GM21723 (cell line): ENCODE results near the gene AQP2.
"Not testable (repeated sequence)": the region's sequence is repeated elsewhere in the genome, so short reads cannot be mapped to it uniquely, and the experiment has no call there.

Experiments used
- ATAC-seq: cut with Tn5 transposase; IDR thresholded peaks from one replicate; pipeline ENCODE4 v1.9.1; 2021; ENCODE audit warnings: mild to moderate bottlenecking, moderate library complexity; ENCODE audit not compliant: unreplicated experiment

Gene AQP2

DNA sequence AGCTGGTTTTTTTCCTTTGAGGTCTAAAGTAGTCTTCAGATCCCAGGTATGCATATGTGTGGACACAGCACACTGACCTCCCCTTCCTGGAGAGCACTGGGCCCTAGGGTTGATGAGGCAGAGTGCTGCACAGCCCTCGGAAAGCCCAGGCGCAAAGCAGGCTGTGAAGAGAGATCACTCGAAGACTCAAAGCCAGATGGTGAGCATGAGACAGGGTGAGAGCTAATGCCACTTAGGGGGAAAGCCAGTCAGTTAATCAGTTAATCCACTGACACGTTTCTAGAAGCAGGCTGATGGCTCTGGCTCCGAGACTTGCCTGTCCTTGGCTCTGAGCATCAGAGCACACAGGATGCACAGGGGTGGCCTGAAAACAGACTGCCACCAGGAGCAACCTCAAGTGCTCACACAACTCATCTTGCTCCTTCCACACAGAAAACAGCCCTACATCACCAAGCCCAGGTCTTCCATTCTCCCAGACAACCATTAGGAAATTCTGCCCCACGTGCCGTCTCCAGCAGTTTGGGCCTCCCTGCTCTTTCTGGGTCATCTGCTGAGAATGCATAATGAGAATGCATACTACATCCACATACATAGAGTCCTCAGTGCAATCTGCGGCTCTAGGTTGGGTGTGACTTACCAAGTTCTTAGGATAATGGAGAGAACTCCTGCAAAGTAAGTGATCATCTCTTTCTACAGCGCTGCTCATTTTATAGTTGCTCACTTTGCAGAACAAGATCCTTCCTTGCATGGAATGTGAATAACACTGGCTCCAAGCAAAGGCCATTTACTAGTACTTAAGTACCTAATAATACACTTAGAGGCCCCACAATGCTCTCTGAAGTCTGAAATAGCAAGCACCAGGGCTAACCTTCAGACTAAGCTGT lies 34.2 kb downstream of the AQP2 start:
- ATAC-seq, result no peak

DNA sequence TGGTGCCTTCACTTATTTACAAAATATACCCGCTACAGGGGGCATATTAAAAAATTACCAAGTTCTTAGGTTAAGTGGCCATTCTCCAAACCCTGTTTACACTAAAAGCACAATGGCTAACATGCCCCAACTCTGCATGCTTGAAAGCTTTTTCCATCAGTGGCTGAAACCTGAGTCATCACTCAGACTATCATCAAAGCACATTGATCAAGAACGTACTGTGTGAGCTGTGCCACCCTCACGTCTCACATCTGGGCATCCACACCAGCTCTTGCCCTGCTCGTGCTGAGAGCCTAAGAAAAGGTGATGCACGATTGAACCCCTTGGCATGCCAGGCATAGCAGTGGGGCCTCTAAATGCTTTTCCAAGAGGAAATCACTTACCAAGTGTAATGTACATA lies 35.4 kb downstream of the AQP2 start:
- no peak for ATAC-seq

DNA sequence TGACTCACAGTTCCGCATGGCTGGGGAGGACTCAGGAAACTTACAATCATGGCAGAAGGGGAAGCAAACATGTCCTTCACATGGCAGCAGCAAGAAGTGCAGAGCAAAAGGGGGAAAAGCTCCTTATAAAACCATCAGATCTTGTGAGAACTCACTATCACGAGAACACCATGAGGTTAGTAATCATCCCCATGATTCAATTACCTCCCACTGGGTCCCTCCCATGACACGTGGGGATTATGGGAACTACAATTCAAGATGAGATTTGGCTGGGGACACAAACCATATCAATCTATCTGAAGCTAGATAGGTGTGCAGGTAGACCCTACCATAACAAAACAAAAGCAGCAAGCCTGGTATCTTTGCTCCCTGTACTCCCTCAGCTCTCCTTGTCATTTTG lies 35.9 kb downstream of the AQP2 start:
- not testable (repeated sequence) for ATAC-seq

DNA sequence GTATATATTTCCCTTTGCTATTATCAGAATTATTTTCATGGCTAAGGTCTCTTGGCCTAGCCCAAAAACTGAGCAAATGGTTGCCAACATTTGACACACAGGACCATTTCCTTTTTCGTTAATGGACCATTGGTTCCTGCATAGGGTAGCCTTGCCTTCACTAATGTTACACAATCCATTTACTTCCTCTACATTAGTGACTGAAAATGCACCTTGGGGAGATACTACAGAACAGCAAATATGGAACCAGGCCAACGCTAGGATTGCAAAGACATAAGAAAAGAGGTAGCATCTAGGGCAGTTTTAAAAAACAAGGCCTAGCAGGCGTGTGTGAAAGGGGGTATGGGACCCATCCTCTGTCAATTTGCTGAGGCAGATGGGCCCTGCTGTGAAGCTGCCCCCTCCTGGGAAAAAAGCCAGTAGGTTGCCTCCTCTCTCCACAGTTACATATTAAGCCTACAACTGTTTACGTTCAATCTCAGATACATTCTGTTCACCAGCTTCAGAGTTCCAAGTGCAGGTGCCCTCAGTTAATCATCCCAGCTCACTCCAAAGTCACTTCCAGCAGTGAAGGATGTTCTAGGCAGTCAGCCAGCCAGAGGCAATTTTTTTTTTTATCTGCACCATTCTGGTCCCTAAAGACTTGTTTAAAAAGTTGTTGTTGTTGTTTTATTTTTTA lies 37.2 kb downstream of the AQP2 start:
- ATAC-seq, result no peak

DNA sequence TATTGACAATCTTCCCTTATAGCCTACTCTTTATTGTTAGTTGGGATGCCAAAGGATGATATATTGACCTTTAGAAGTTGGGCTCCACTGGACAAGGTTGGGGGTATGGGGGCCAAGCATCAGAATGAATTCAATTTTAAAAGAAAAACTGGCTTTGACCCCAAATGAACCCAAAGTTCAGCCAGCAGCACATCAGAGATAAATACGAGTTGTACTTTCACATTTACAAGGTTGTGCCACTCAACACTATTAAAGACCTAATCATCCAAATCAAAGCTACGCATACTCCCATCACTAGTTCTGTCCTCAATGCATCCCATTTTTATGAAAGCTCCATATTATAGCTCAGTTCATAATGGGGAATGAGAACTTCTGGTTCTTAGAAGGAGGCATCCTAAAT lies 38.9 kb downstream of the AQP2 start:
- not testable (repeated sequence) for ATAC-seq

DNA sequence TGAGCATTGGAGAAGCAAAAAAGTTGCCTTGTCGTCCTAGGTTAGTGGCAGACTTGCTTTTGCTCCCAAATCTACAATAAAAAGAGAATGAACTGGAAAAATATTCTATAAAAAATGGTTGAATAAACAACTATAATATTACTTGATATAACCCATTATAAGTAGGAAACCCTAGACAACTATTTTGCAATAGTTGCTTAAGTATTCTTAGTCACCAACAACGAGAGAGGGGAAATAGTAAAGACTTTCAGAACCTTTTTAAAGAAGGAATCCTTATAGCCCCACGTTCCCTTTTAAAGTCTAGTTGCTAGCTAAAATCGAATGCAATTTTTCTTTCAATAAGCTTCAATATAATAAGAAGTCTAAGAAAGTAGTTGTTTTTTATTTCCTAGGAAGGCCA lies 39.7 kb downstream of the AQP2 start:
- ATAC-seq, result no peak

DNA sequence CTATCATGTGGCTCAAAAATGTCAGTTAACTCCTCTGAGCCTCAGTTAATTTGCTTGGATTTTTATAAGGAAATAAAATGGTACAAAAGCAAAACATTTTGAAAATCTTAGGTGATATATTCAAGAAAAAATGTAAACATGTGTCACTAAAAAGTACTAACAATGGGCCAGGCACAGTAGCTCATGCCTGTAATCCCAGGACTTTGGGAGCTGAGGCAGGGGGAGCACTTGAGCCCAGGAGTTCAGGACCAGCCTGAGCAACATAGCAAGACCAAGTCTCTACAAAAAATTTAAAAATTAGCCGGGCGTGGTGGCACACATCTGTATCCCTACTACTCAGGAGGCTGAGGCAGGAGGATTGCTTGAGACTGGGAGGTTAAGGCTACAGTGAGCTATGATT lies 47.9 kb downstream of the AQP2 start:
- ATAC-seq, result no peak

DNA sequence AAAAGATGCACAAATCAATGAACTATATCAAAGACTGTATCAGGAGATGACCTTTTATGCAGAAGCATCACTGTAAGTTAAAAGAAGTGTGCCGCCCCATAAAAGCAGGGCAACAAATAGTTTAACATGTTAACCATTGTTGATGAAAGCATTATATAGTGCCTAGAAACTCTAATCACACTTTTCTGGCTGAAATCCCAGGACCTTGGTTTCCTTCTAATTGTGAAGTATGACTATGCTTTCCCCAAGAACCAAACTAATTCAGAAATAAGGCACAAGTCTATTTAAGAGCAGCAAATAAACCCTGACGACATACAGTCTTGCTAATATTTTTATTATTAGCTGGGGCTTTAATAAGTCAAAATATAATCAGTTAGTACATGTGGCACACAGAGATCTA lies 53.1 kb downstream of the AQP2 start:
- ATAC-seq, result no peak

DNA sequence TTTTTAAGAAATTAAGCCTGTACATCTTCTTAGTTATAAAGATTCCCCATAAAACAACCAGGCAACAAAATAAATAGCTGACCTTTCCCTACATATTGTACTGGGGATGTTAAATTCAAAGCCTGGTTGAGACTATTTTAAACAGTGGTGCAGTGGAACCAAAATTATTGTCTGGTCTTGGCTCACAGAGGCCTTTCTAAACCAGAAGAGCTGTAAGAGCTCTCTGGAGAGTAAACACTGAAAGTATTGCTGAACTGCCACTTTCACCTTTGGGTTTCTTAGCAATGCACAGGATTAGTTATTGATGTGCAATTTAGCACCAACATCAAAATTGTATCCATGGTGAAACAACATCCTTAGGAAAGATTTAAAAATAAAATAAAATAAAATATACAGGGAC lies 54.2 kb downstream of the AQP2 start:
- no peak for ATAC-seq

DNA sequence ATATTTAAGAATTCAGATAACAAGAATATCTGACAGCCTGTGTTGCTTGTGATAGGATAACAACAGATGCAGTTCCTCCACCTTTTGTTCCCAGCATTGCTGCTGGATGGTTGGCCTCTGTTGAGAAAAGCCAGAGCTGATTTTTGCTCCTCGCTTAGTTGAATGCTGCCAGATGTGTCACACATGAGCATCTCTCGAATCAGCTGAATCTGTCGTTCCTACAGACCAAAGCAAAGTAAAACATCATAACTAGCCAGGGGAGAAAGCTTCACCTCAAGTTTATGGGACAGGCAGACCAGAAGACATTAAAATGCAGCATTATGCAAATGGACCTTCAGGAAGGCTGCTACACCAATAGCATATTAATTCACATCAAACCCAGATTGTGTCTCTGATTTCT lies 54.6 kb downstream of the AQP2 start:
- no peak for ATAC-seq

DNA sequence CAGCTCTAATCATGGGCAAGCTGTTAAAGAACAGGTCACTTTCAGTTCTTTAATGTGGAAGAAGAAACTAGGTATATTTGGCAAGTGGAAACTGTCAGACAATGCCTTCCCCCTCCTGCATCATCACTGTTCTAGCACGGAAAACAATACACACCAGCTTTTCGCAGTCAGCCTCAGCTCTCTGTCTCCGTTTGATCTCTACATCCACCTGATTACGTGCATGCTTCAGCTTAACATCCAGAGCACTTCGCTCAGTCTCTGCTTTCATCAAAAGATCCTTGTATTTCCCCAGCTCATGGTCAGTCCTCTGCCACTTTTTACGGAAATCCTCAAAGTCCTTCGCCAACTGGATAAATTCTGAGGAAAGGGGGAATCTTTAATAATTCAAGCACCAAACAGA lies 55.7 kb downstream of the AQP2 start:
- ATAC-seq, result no peak

DNA sequence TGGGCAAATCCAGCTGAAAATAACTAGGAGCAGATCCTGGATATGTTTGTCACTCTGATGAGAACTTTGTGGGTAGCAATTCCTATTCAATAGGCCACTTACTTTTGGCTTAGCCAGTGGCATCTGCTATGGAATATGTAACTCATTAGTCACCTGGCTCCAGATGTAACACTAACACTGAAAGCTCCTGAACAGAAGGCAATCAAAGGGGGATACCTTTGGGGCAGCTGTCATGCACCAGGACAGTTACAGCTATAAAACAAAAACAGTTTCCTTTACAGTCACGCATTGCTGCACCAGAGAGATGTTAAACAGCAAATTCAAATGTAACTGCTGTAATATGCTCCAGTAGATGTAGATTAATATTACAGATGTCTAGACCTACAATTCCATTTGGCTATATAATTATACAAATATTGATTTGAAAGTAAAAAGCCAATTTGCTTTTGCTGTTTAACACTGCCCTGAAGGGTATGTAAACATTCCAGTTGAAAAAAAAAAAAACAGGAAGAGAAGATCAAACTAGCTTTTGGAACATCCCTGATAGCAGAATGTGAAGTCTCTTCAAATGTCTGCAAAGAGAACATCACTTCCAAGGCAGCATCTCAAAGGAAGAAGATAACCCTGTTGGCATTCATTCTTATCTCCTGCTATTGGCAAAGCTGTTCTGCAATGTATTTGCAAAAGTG lies 56.4 kb downstream of the AQP2 start:
- no peak for ATAC-seq
